PC-9 (cell line): ENCODE data around the gene USP48.

Experiments used
- EZH2 ChIP-seq: fragments of 200-600 bp; sonication (generic); IDR thresholded peaks from 2 replicates; pipeline ENCODE4 v1.8.0; 2017; ENCODE audit warnings: antibody characterized with exemption, low read depth
- TF ChIP-seq, protein P1 (sequence below): fragments of 200-600 bp; sonication (generic); conservative IDR thresholded peaks from 2 replicates; pipeline ENCODE4 v1.6.1; 2017; ENCODE audit warnings: mixed run types, antibody characterized with exemption, mild to moderate bottlenecking, moderate library complexity

DNA sequence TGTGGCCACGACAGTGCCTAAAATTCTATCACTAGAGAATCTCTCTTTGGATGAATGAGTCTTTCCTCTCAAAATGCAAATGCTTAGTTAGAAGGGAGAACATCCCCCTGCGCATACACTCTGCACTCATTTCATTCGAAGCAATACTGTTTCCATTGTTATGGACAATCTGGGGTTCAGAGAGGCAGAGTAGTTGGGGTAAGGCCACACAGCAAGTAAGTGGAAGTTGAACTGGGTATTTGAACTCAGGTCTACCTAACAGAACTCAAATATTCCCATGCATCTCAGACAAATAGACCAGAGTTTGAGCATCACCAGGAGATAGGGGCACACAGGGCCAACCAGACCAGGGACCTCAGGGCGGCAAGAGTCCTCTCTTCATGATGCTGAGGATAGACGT is 139.3 kb downstream of the USP48 start:
- TF ChIP-seq, protein P1, sequence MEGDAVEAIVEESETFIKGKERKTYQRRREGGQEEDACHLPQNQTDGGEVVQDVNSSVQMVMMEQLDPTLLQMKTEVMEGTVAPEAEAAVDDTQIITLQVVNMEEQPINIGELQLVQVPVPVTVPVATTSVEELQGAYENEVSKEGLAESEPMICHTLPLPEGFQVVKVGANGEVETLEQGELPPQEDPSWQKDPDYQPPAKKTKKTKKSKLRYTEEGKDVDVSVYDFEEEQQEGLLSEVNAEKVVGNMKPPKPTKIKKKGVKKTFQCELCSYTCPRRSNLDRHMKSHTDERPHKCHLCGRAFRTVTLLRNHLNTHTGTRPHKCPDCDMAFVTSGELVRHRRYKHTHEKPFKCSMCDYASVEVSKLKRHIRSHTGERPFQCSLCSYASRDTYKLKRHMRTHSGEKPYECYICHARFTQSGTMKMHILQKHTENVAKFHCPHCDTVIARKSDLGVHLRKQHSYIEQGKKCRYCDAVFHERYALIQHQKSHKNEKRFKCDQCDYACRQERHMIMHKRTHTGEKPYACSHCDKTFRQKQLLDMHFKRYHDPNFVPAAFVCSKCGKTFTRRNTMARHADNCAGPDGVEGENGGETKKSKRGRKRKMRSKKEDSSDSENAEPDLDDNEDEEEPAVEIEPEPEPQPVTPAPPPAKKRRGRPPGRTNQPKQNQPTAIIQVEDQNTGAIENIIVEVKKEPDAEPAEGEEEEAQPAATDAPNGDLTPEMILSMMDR = no peak
- no peak for TF ChIP-seq EZH2
